Panc1 (cell line): ENCODE data around the gene RPL10A. TPM values are rescaled to one million over a fixed set of nuclear protein-coding genes. Genes with fewer than 3 reads are reported as not detected.

Experiments used
- ATAC-seq: fragments of 200-7000 bp; cut with Tn5 transposase; 2 replicates; pipeline ENCODE4 v1.9.1; 2020; ENCODE audit warnings: mild to moderate bottlenecking, moderate library complexity
- BruUV-seq: library from RNA; stranded (reverse); fragments of 400-500 nt; replicated peaks from 2 replicates; lab custom pipeline; 2021; lab: Mats Ljungman, UMichigan
- CTCF ChIA-PET: fragments of 300-600 bp; sonication (Branson Sonifier 250); formaldehyde crosslinking; loops from one replicate; lab custom pipeline; 2022; ENCODE audit warnings: antibody characterized with exemption; lab: Charles Lee
- POLR2A ChIA-PET: fragments of 300-600 bp; sonication (Branson Sonifier 250); formaldehyde crosslinking; loops from one replicate; lab custom pipeline; 2022; ENCODE audit warnings: antibody characterized with exemption; lab: Charles Lee
- DNase-seq: peaks from one replicate; pipeline ENCODE4 v3.0.0-alpha.2; 2010; ENCODE audit warnings: low read depth, low spot score
- H3K27ac ChIP-seq: 2 replicates; pipeline ENCODE4 v1.5.1; 2011; ENCODE audit warnings: mild to moderate bottlenecking, low read length, inconsistent platforms
- H3K27me3 ChIP-seq: fragments of 200-500 bp; sonication (Bioruptor generic); 2 replicates; pipeline ENCODE4 v1.6.0; 2014; ENCODE audit warnings: low read length, inconsistent platforms; ENCODE audit not compliant: control insufficient read depth, insufficient read depth
- H3K36me3 ChIP-seq: fragments of 200-500 bp; sonication (Bioruptor generic); 2 replicates; pipeline ENCODE4 v1.5.1; 2014; ENCODE audit warnings: inconsistent platforms, mild to moderate bottlenecking, low read length, moderate library complexity; ENCODE audit not compliant: control insufficient read depth, insufficient read depth
- H3K4me1 ChIP-seq: 2 replicates; pipeline ENCODE4 v1.5.1; 2011; ENCODE audit warnings: inconsistent platforms, mild to moderate bottlenecking, low read length, moderate library complexity; ENCODE audit not compliant: control insufficient read depth, insufficient read depth
- H3K4me3 ChIP-seq, 2 experiments: 2 replicates each; pipeline ENCODE4 v1.5.1; 2011 to 2012; ENCODE audit warnings: low read depth in 2 of 2, low read length in 2 of 2, mild to moderate bottlenecking in 2 of 2, inconsistent platforms in 1 of 2, moderate library complexity in 1 of 2
- H3K9me3 ChIP-seq: fragments of 200-500 bp; sonication (Bioruptor generic); 2 replicates; pipeline ENCODE4 v1.5.1; 2014; ENCODE audit warnings: low read depth, mild to moderate bottlenecking, inconsistent platforms, low read length, moderate library complexity; ENCODE audit not compliant: control insufficient read depth, insufficient read depth
- CTCF ChIP-seq: fragments of 450-650 bp; IDR thresholded peaks from 2 replicates; pipeline ENCODE4 v1.5.1; 2017; ENCODE audit warnings: mild to moderate bottlenecking
- POLR2AphosphoS5 ChIP-seq: IDR thresholded peaks from 2 replicates; pipeline ENCODE4 v1.6.1; 2012; ENCODE audit warnings: mild to moderate bottlenecking, low read depth, low read length, moderate library complexity
- REST ChIP-seq, 2 experiments: IDR thresholded peaks; 2 replicates each; pipeline ENCODE4 v1.6.1; 2011 to 2012; ENCODE audit warnings: low read depth in 2 of 2, control low read depth in 1 of 2, low read length in 1 of 2, mild to moderate bottlenecking in 1 of 2, moderate library complexity in 1 of 2; ENCODE audit not compliant: insufficient read depth in 1 of 2
- SIN3A ChIP-seq: IDR thresholded peaks from 2 replicates; pipeline ENCODE4 v1.6.1; 2012; ENCODE audit warnings: low read depth, mild to moderate bottlenecking, low read length, moderate library complexity, borderline replicate concordance; ENCODE audit not compliant: insufficient read depth
- TCF7L2 ChIP-seq: IDR thresholded peaks from 2 replicates; pipeline ENCODE4 v1.6.1; 2011; ENCODE audit warnings: mild to moderate bottlenecking, low read depth, low read length, inconsistent platforms
- in situ Hi-C: cut with HindIII; loops from 2 replicates; pipeline ENCODE4 v1.10.0; 2016; ENCODE audit warnings: low sequenced_read_pairs, low pct_unique_long_range_greater_than_20kb
- intact Hi-C: fragments of 100-400 bp; cut with micrococcal nuclease; formaldehyde crosslinking; loops from one replicate; pipeline ENCODE4 v1.10.0; 2022; ENCODE audit not compliant: unreplicated experiment
- total RNA-seq: library from RNA; stranded (reverse); gene quantifications from one replicate; pipeline ENCODE4 v1.2.1, GENCODE V29; 2021; ENCODE audit not compliant: unreplicated experiment

The RPL10A gene
- total RNA-seq, 1 experiment from 2014 or later = 732 TPM

- TF ChIP-seq CTCF (no peak), POLR2AphosphoS5 (no peak), SIN3A (no peak), REST (IDR thresholded peaks at IDR 0.05; ENCODE audit: insufficient read depth in 1 of 2, low read depth in 2 of 2, low read length in 1 of 2) (no peak)
- no TSS peak for BruUV-seq
- intact Hi-C loops (no loop called here), in situ Hi-C loops (no loop called here)
- H3K4me1 ChIP-seq = peaks cover 8% of the 10 kb centered on the region; the same call in 1 of the 2 replicates
- H3K9me3 ChIP-seq = no peaks in the 10 kb centered on the region
- no peaks in the 10 kb centered on the region for H3K27me3 ChIP-seq
- no peaks in the 10 kb centered on the region for H3K36me3 ChIP-seq
- POLR2A ChIA-PET = interaction anchor here (0.5 kb wide), 1 partner anchor 305 kb away, joined by 6 read pairs; no protein-coding TSS in a partner anchor
- ATAC-seq (no peak), DNase-seq (no peak)
- CTCF ChIA-PET = interaction anchor here (0.6 to 1.3 kb wide), 2 partner anchors 13 to 30 kb away, joined by 3 to 4 read pairs; no protein-coding TSS in a partner anchor
- no peak overlapping the region for H3K27ac ChIP-seq
- H3K4me3 ChIP-seq = no peak overlapping the region
Observed at GRCh38 chr6:35419961-35420360, 48.2 kb upstream of the RPL10A start.

DNA sequence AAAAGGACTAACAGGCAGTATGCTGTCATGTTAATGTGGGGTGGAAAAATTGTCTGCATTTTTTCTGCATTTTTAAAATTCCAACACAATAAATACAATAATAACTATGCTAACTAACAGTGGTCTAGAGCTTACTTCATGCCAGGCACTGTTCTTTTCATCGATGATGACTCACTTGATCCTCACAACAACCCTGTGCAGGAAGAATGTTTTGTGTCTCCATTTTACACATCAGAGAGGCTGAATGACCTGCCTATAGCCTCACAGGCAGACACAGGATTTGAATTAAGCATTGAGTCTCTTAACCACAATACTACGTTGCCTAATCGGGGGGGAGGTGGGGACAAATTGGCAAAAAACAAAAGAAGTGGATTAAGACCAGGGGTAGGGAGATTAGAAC is 42.9 kb upstream of the RPL10A start:
- POLR2A ChIA-PET = interaction anchor here (0.6 kb wide), 1 partner anchor 44 kb away, joined by 18 read pairs; no protein-coding TSS in a partner anchor
- no peaks in the 10 kb centered on the region for H3K27me3 ChIP-seq
- H3K4me1 ChIP-seq = no peaks in the 10 kb centered on the region; the same call in 1 of the 2 replicates
- intact Hi-C loops = no loop called here
- ATAC-seq (no peak), DNase-seq (no peak)
- peaks cover 13% of the 10 kb centered on the region; the same call in 1 of the 2 replicates for H3K9me3 ChIP-seq
- TF ChIP-seq TCF7L2 (no peak), REST (IDR thresholded peaks at IDR 0.05; ENCODE audit: insufficient read depth in 1 of 2, low read depth in 2 of 2, low read length in 1 of 2) (no peak)
- BruUV-seq = no TSS peak
- no peak overlapping the region for H3K4me3 ChIP-seq
- CTCF ChIA-PET = interaction anchor here (0.7 kb wide), 1 partner anchor 446 kb away, joined by 3 read pairs; no protein-coding TSS in a partner anchor
- no peaks in the 10 kb centered on the region for H3K36me3 ChIP-seq
- in situ Hi-C loops = no loop called here
- H3K27ac ChIP-seq = no peak overlapping the region
